H1 (cell line): Measurements from ENCODE around the gene IREB2. TPM values are rescaled to one million over a fixed set of nuclear protein-coding genes. Genes with fewer than 3 reads are reported as not detected.

Experiments
- GABPA ChIP-seq: IDR thresholded peaks from 2 replicates; pipeline ENCODE4 v1.6.1; 2011; ENCODE audit warnings: mild to moderate bottlenecking, low read length, moderate library complexity, borderline replicate concordance; ENCODE audit not compliant: insufficient read depth
- TCF12 ChIP-seq: IDR thresholded peaks from 2 replicates; pipeline ENCODE4 v1.6.1; 2011; ENCODE audit warnings: low read depth, mild to moderate bottlenecking, low read length
- USF2 ChIP-seq: IDR thresholded peaks from 2 replicates; pipeline ENCODE4 v1.6.1; 2011; ENCODE audit warnings: low read length, improper control_type of control experiment
- polyA plus RNA-seq, 7 experiments: library from polyadenylated mRNA; depleted of rRNA in 3 of 7; stranded (reverse) in 5 of 7; unstranded in 2 of 7; fragments of >200 nt in 5 of 7; fragments of 200-250 nt in 2 of 7; gene quantifications; 1 replicate in 5 of 7; 2 replicates in 1 of 7; 4 replicates in 1 of 7; pipeline versions ENCODE4 v1.2.1 to v1.2.3, GENCODE V29; 2011 to 2013; ENCODE audit warnings: missing spikeins in 2 of 7, mixed read lengths in 2 of 7
- total RNA-seq: library from RNA; stranded (reverse); fragmentation: NEBNext Ultra II Directional; extraction: Animal tissue kit (Norgen Biotek cat#: 25700); gene quantifications from 2 replicates; pipeline ENCODE4 v1.2.1, GENCODE V29; 2021

IREB2 gene
- total and polyA plus RNA-seq, 2 of the 8 experiments (the other 6 are each of a cell fraction or from before 2014, with no cell fraction given): 21.0 to 103 TPM

GRCh38 chr15:78415284-78415683, 22.7 kb upstream of the IREB2 start (continued):
- no peak for TF ChIP-seq TCF12
- TF ChIP-seq USF2: no peak
- TF ChIP-seq GABPA: no peak
